Mesenchymal stem cell (in vitro differentiated cells and primary cell): ENCODE results near the gene TNFRSF14.

Experiments used
- DNase-seq: peaks from one replicate; pipeline ENCODE4 v3.0.0-alpha.2; 2013
- H2AFZ ChIP-seq: one replicate; pipeline ENCODE4 v1.6.1; 2013; ENCODE audit warnings: low read depth, mild to moderate bottlenecking, control low read depth, inconsistent platforms, low read length, moderate library complexity
- H2AK5ac ChIP-seq: 2 replicates; pipeline ENCODE4 v1.6.1; 2013; ENCODE audit warnings: low read length, moderate library complexity, mild to moderate bottlenecking, inconsistent platforms; ENCODE audit not compliant: severe bottlenecking
- H2BK120ac ChIP-seq: one replicate; pipeline ENCODE4 v1.6.1; 2013; ENCODE audit warnings: low read depth, mild to moderate bottlenecking, inconsistent platforms, low read length, moderate library complexity
- H2BK12ac ChIP-seq, 2 experiments: one replicate each; pipeline ENCODE4 v1.6.1; 2013; ENCODE audit warnings: inconsistent platforms in 2 of 2, low read length in 2 of 2, mild to moderate bottlenecking in 2 of 2, moderate library complexity in 2 of 2, control low read depth in 1 of 2
- H2BK15ac ChIP-seq: one replicate; pipeline ENCODE4 v1.6.1; 2013; ENCODE audit warnings: mild to moderate bottlenecking, low read depth, inconsistent platforms; ENCODE audit not compliant: poor library complexity, severe bottlenecking
- H2BK5ac ChIP-seq: 2 replicates; pipeline ENCODE4 v1.6.1; 2013; ENCODE audit warnings: low read depth, mild to moderate bottlenecking, low read length, control low read depth, inconsistent platforms; ENCODE audit not compliant: poor library complexity, severe bottlenecking
- H3K14ac ChIP-seq, 2 experiments: one replicate each; pipeline ENCODE4 v1.6.1; 2013; ENCODE audit warnings: inconsistent platforms in 2 of 2, low read length in 2 of 2, control low read depth in 1 of 2, mild to moderate bottlenecking in 1 of 2, moderate library complexity in 1 of 2
- H3K18ac ChIP-seq, 2 experiments: one replicate each; pipeline ENCODE4 v1.6.1; 2013; ENCODE audit warnings: inconsistent platforms in 2 of 2, low read length in 2 of 2, control low read depth in 1 of 2, low read depth in 1 of 2, mild to moderate bottlenecking in 1 of 2
- H3K23ac ChIP-seq, 2 experiments: one replicate each; pipeline ENCODE4 v1.6.1; 2013; ENCODE audit warnings: inconsistent platforms in 2 of 2, low read length in 2 of 2, mild to moderate bottlenecking in 2 of 2, moderate library complexity in 2 of 2, control low read depth in 1 of 2
- H3K27ac ChIP-seq: 2 replicates; pipeline ENCODE4 v1.5.1; 2013; ENCODE audit warnings: mild to moderate bottlenecking, moderate library complexity, low read length, control low read depth, inconsistent platforms; ENCODE audit not compliant: poor library complexity, severe bottlenecking
- H3K27me3 ChIP-seq, 2 experiments: 2 replicates each; pipeline versions ENCODE4 v1.6.1 to v1.7.0; 2013; ENCODE audit warnings: low read length in 2 of 2, mild to moderate bottlenecking in 2 of 2, moderate library complexity in 2 of 2, control low read depth in 1 of 2, inconsistent platforms in 1 of 2; ENCODE audit not compliant: control insufficient read depth in 1 of 2, insufficient read depth in 1 of 2
- H3K36me3 ChIP-seq, 2 experiments: 2 replicates each; pipeline versions ENCODE4 v1.6.1 to v1.7.0; 2013; ENCODE audit warnings: low read length in 2 of 2, control low read depth in 1 of 2, inconsistent platforms in 1 of 2, low read depth in 1 of 2, mild to moderate bottlenecking in 1 of 2; ENCODE audit not compliant: insufficient read depth in 2 of 2, control insufficient read depth in 1 of 2
- H3K4ac ChIP-seq, 2 experiments: one replicate each; pipeline ENCODE4 v1.6.1; 2013; ENCODE audit warnings: inconsistent platforms in 2 of 2, low read length in 2 of 2, mild to moderate bottlenecking in 2 of 2, moderate library complexity in 2 of 2, control low read depth in 1 of 2, low read depth in 1 of 2
- H3K4me1 ChIP-seq: 2 replicates; pipeline ENCODE4 v1.6.1; 2013; ENCODE audit warnings: low read depth, low read length, control low read depth; ENCODE audit not compliant: control insufficient read depth, insufficient read depth
- H3K4me2 ChIP-seq: 2 replicates; pipeline ENCODE4 v1.6.1; 2013; ENCODE audit warnings: low read length, mild to moderate bottlenecking, inconsistent platforms; ENCODE audit not compliant: poor library complexity, severe bottlenecking
- H3K4me3 ChIP-seq, 2 experiments: 2 replicates each; pipeline versions ENCODE4 v1.5.1 to v1.7.0; 2013; ENCODE audit warnings: low read length in 2 of 2, mild to moderate bottlenecking in 2 of 2, control low read depth in 1 of 2, low read depth in 1 of 2; ENCODE audit not compliant: insufficient read depth in 1 of 2
- H3K79me1 ChIP-seq: replicated peaks from 2 replicates; pipeline ENCODE4 v1.6.1; 2013; ENCODE audit warnings: mild to moderate bottlenecking, control low read depth, low read length, inconsistent platforms; ENCODE audit not compliant: poor library complexity, severe bottlenecking
- H3K9ac ChIP-seq: 2 replicates; pipeline ENCODE4 v1.7.0; 2013; ENCODE audit warnings: mild to moderate bottlenecking, low read length, moderate library complexity
- H3K9me3 ChIP-seq: 2 replicates; pipeline ENCODE4 v1.7.0; 2013; ENCODE audit warnings: mild to moderate bottlenecking, low read length; ENCODE audit not compliant: control insufficient read depth
- H4K8ac ChIP-seq: one replicate; pipeline ENCODE4 v1.6.1; 2013; ENCODE audit warnings: inconsistent platforms, mild to moderate bottlenecking, low read length, moderate library complexity
- H4K91ac ChIP-seq: one replicate; pipeline ENCODE4 v1.6.1; 2013; ENCODE audit warnings: mild to moderate bottlenecking, low read length, inconsistent platforms
- WGBS: methylation state at CpG from one replicate; pipeline ENCODE4 v1.1.7; 2013; ENCODE audit warnings: mixed read lengths; 5-methylcytosine and 5-hydroxymethylcytosine counted together

TNFRSF14 gene

GRCh38 chr1:2594001-2594640 is 38.0 kb downstream of the TNFRSF14 start:
- no peak overlapping the region for H2BK120ac ChIP-seq
- 82% methylated on average over 20 of the region's 20 CpGs for WGBS
- H3K9ac ChIP-seq: no peak overlapping the region
- peaks cover 3% of the 10 kb centered on the region for H3K9me3 ChIP-seq
- no peak overlapping the region for H4K8ac ChIP-seq
- H3K4me2 ChIP-seq: no peak overlapping the region
- H3K4me3 ChIP-seq: no peak overlapping the region
- H3K27ac ChIP-seq: no peak overlapping the region
- H3K4ac ChIP-seq: no peak overlapping the region
- peaks cover 3 to 20% of the 10 kb centered on the region in 2 experiments for H3K27me3 ChIP-seq
- no peak overlapping the region for H2BK12ac ChIP-seq
- H4K91ac ChIP-seq: no peak overlapping the region
- no peak overlapping the region for H3K18ac ChIP-seq
- no peak for DNase-seq
- H3K79me1 ChIP-seq: peaks cover under 1% of the 10 kb centered on the region
- no peak overlapping the region for H3K14ac ChIP-seq
- no peak overlapping the region for H2BK15ac ChIP-seq
- no peak overlapping the region for H2AK5ac ChIP-seq
- no peak overlapping the region for H2AFZ ChIP-seq
- peaks cover 3% of the 10 kb centered on the region for H3K4me1 ChIP-seq
- H2BK5ac ChIP-seq: no peak overlapping the region
- H3K36me3 ChIP-seq: peaks cover 3 to 18% of the 10 kb centered on the region in 2 experiments
- no peak overlapping the region for H3K23ac ChIP-seq

GRCh38 chr1:2594641-2595131 is 38.5 kb downstream of the TNFRSF14 start:
- H3K14ac ChIP-seq: no peak overlapping the region
- H4K8ac ChIP-seq: no peak overlapping the region
- no peak overlapping the region for H2AFZ ChIP-seq
- no peak overlapping the region for H3K4ac ChIP-seq
- H4K91ac ChIP-seq: no peak overlapping the region
- WGBS: 82% methylated on average over 17 of the region's 17 CpGs
- peaks cover 0 to 12% of the 10 kb centered on the region in 2 experiments for H3K36me3 ChIP-seq
- peaks cover 3% of the 10 kb centered on the region for H3K4me1 ChIP-seq
- H2AK5ac ChIP-seq: no peak overlapping the region
- no peak overlapping the region for H3K4me3 ChIP-seq
- no peak overlapping the region for H2BK5ac ChIP-seq
- H3K79me1 ChIP-seq: no peaks in the 10 kb centered on the region
- H3K18ac ChIP-seq: no peak overlapping the region
- no peak overlapping the region for H3K23ac ChIP-seq
- no peak overlapping the region for H3K4me2 ChIP-seq
- H3K27ac ChIP-seq: no peak overlapping the region
- H3K9me3 ChIP-seq: peaks cover 3% of the 10 kb centered on the region
- DNase-seq: no peak
- peaks cover 3 to 20% of the 10 kb centered on the region in 2 experiments for H3K27me3 ChIP-seq
- no peak overlapping the region for H2BK12ac ChIP-seq
- no peak overlapping the region for H2BK15ac ChIP-seq
- no peak overlapping the region for H2BK120ac ChIP-seq
- H3K9ac ChIP-seq: no peak overlapping the region

DNA sequence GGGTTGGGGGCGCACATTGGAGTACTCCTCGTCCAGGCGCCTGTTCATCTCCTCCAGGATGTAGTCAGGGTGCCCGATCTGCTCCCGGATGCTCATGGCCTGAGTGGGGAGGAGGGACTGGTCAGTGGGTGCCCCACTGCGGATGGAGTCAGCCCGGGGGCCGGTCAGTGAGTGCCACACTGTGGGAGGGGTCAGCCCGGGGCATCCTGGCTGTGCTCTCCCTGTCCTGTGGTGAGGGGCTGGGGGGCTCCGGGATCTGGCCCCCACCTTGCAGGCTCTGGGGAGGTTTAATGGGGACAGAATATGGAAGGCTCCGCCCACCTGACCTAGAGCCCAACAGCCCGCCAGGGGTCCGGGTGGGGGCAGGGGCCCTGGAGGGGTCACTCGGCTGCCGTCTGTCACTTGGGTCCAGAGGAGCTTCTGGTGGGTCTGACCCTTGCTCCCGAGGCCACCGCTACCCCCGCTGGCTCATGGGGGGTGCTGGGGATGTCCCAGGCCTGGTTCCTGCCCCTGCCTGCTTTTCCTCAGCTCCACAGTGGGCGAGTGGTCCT is 39.2 kb downstream of the TNFRSF14 start:
- Histone ChIP-seq H4K8ac (no peak overlapping the region), H3K79me1 (no peaks in the 10 kb centered on the region), H3K9ac (no peak overlapping the region), H3K9me3 (peaks cover 3% of the 10 kb centered on the region), H4K91ac (no peak overlapping the region), H2BK12ac (no peak overlapping the region), H2BK15ac (no peak overlapping the region), H2BK120ac (no peak overlapping the region), H3K14ac (no peak overlapping the region), H3K23ac (no peak overlapping the region), H2AK5ac (no peak overlapping the region), H2AFZ (no peak overlapping the region), H3K27ac (no peak overlapping the region), H3K4me2 (no peak overlapping the region), H3K4me3 (no peak overlapping the region), H3K27me3 (peaks cover 3 to 22% of the 10 kb centered on the region in 2 experiments), H3K36me3 (peaks cover 0 to 6% of the 10 kb centered on the region in 2 experiments), H3K18ac (no peak overlapping the region), H2BK5ac (no peak overlapping the region), H3K4me1 (peaks cover 3% of the 10 kb centered on the region), H3K4ac (no peak overlapping the region)
- DNase-seq: no peak
- 90% methylated on average over 19 of the region's 19 CpGs for WGBS

- no peak for DNase-seq
- Histone ChIP-seq H2BK15ac (no peak overlapping the region), H3K4ac (no peak overlapping the region), H2AK5ac (no peak overlapping the region), H3K14ac (no peak overlapping the region), H2AFZ (no peak overlapping the region), H3K27ac (no peak overlapping the region), H3K4me3 (no peak overlapping the region), H3K18ac (no peak overlapping the region), H3K36me3 (no peaks in the 10 kb centered on the region), H3K23ac (no peak overlapping the region), H2BK5ac (no peak overlapping the region), H3K9me3 (peaks cover 3% of the 10 kb centered on the region), H2BK12ac (no peak overlapping the region), H3K9ac (no peak overlapping the region), H3K4me1 (peaks cover 3% of the 10 kb centered on the region), H4K8ac (no peak overlapping the region), H4K91ac (no peak overlapping the region), H3K79me1 (no peaks in the 10 kb centered on the region), H2BK120ac (no peak overlapping the region), H3K27me3 (peaks cover 3 to 24% of the 10 kb centered on the region in 2 experiments), H3K4me2 (no peak overlapping the region)
- 85% methylated on average over 31 of the region's 31 CpGs for WGBS
Measured at GRCh38 chr1:2595812-2596529, 39.8 kb downstream of the TNFRSF14 start.
